HG03354 (cell line): ENCODE measurements around the gene PACRG.
"Not testable (repeated sequence)": the region's sequence is repeated elsewhere in the genome, so short reads cannot be mapped to it uniquely, and the experiment has no call there.

Experiments
- ATAC-seq: cut with Tn5 transposase; IDR thresholded peaks from one replicate; pipeline ENCODE4 v1.9.1; 2021; ENCODE audit warnings: mild to moderate bottlenecking; ENCODE audit not compliant: unreplicated experiment, poor library complexity, severe bottlenecking

Gene PACRG

GRCh38 chr6:163311830-163312229 lies 584.1 kb downstream of the PACRG start:
- no peak for ATAC-seq

- no peak for ATAC-seq
These were observed 585.8 kb downstream of the PACRG start for GRCh38 chr6:163313566-163313965.

- ATAC-seq, result no peak
These were observed 586.2 kb downstream of the PACRG start for GRCh38 chr6:163313981-163314380.

GRCh38 chr6:163314791-163315470 lies 587.2 kb downstream of the PACRG start:
- ATAC-seq, result no peak

- not testable (repeated sequence) for ATAC-seq
These were observed 589.2 kb downstream of the PACRG start for GRCh38 chr6:163316866-163317495.

GRCh38 chr6:163318071-163318786 lies 590.5 kb downstream of the PACRG start:
- ATAC-seq, result no peak

GRCh38 chr6:163319609-163320366 lies 592.0 kb downstream of the PACRG start:
- no peak for ATAC-seq

GRCh38 chr6:163320402-163320801 lies 592.6 kb downstream of the PACRG start:
- ATAC-seq, result no peak

- ATAC-seq, result no peak
These were observed 593.0 kb downstream of the PACRG start for GRCh38 chr6:163320804-163321203.

- ATAC-seq, result no peak
These were observed 593.9 kb downstream of the PACRG start for GRCh38 chr6:163321717-163322116.

GRCh38 chr6:163323274-163323673 lies 595.5 kb downstream of the PACRG start:
- no peak for ATAC-seq

- ATAC-seq, result no peak
These were observed 595.9 kb downstream of the PACRG start for GRCh38 chr6:163323705-163324104.

GRCh38 chr6:163324326-163324687 lies 596.5 kb downstream of the PACRG start:
- no peak for ATAC-seq

- ATAC-seq, result no peak
These were observed 597.1 kb downstream of the PACRG start for GRCh38 chr6:163324688-163325389.

GRCh38 chr6:163325390-163325784 lies 597.6 kb downstream of the PACRG start:
- ATAC-seq, result no peak

GRCh38 chr6:163327165-163327880 lies 599.5 kb downstream of the PACRG start:
- ATAC-seq, result no peak

- ATAC-seq, result no peak
These were observed 600.1 kb downstream of the PACRG start for GRCh38 chr6:163327921-163328320.

GRCh38 chr6:163328411-163328810 lies 600.6 kb downstream of the PACRG start:
- no peak for ATAC-seq

GRCh38 chr6:163329991-163330390 lies 602.2 kb downstream of the PACRG start:
- ATAC-seq, result no peak
